SK-N-SH (cell line): ENCODE measurements around the gene APC. TPM values are rescaled to one million over a fixed set of nuclear protein-coding genes. Genes with fewer than 3 reads are reported as not detected.

Experiments used
- CTCF ChIA-PET: fragments of 300-600, 350-600 bp; formaldehyde crosslinking; extraction: SDS; loops from one replicate; lab custom pipeline; 2021; lab: Yijun Ruan, JAX
- POLR2A ChIA-PET: fragments of 350-600 bp; sonication (Branson Sonifier 250); formaldehyde crosslinking; extraction: SDS; loops from one replicate; lab custom pipeline; 2020; ENCODE audit warnings: antibody characterized with exemption, inconsistent platforms; lab: Yijun Ruan, JAX
- DNase-seq: peaks from one replicate; pipeline ENCODE4 v3.0.0; 2012
- H2AFZ ChIP-seq: fragments of 200-600 bp; sonication (generic); 2 replicates; pipeline ENCODE4 v1.8.1; 2016; ENCODE audit warnings: antibody characterized with exemption, mild to moderate bottlenecking, low read depth
- H3F3A ChIP-seq: fragments of 200-600 bp; sonication (generic); replicated peaks from 2 replicates; pipeline ENCODE3; 2016; ENCODE audit warnings: antibody characterized with exemption, mild to moderate bottlenecking; ENCODE audit not compliant: insufficient read depth
- H3K27ac ChIP-seq, 2 experiments: fragments of 200-500 bp in 1 of 2; fragments of 200-600 bp in 1 of 2; sonication (Bioruptor generic) in 1 of 2; sonication (generic), shearing (Covaris generic) in 1 of 2; 2 replicates each; pipeline versions ENCODE4 v1.5.1 to v1.6.1; 2014 to 2016; ENCODE audit warnings: low read depth in 2 of 2, inconsistent platforms in 1 of 2, low read length in 1 of 2, mild to moderate bottlenecking in 1 of 2, mixed read lengths in 1 of 2
- H3K27me3 ChIP-seq: fragments of 200-600 bp; sonication (generic), shearing (Covaris generic); 2 replicates; pipeline ENCODE4 v1.6.1; 2016; ENCODE audit warnings: mixed run types; ENCODE audit not compliant: insufficient read depth
- H3K36me3 ChIP-seq, 2 experiments: fragments of 200-500 bp in 1 of 2; fragments of 200-600 bp in 1 of 2; sonication (Bioruptor generic) in 1 of 2; sonication (generic) in 1 of 2; replicated peaks in 1 of 2; 2 replicates each; pipeline versions ENCODE3 to v1.5.1; 2014 to 2016; ENCODE audit warnings: low read length in 1 of 2, mild to moderate bottlenecking in 1 of 2; ENCODE audit not compliant: insufficient read depth in 2 of 2, control insufficient read depth in 1 of 2
- H3K4me1 ChIP-seq, 2 experiments: fragments of 200-500 bp in 1 of 2; fragments of 200-600 bp in 1 of 2; sonication (Bioruptor generic) in 1 of 2; sonication (generic), shearing (Covaris generic) in 1 of 2; 2 replicates each; pipeline versions ENCODE4 v1.5.1 to v1.6.1; 2014 to 2016; ENCODE audit warnings: low read depth in 1 of 2, low read length in 1 of 2, mixed run types in 1 of 2; ENCODE audit not compliant: insufficient read depth in 2 of 2, control insufficient read depth in 1 of 2
- H3K4me2 ChIP-seq: fragments of 200-600 bp; sonication (generic), shearing (Covaris generic); 2 replicates; pipeline ENCODE4 v1.6.1; 2017; ENCODE audit warnings: mixed run types
- H3K4me3 ChIP-seq, 2 experiments: fragments of 200-500 bp in 1 of 2; fragments of 200-600 bp in 1 of 2; sonication (Bioruptor generic) in 1 of 2; sonication (generic), shearing (Covaris generic) in 1 of 2; 2 replicates each; pipeline versions ENCODE4 v1.5.1 to v1.8.1; 2014 to 2016; ENCODE audit warnings: low read depth in 2 of 2, inconsistent platforms in 1 of 2, low read length in 1 of 2, mild to moderate bottlenecking in 1 of 2, mixed read lengths in 1 of 2, moderate library complexity in 1 of 2
- H3K79me2 ChIP-seq: fragments of 200-600 bp; sonication (generic); 2 replicates; pipeline ENCODE4 v1.8.1; 2017; ENCODE audit warnings: mild to moderate bottlenecking; ENCODE audit not compliant: insufficient read depth
- H3K9ac ChIP-seq: fragments of 200-600 bp; sonication (generic); 2 replicates; pipeline ENCODE4 v1.6.1; 2017; ENCODE audit warnings: mixed run types
- H3K9me2 ChIP-seq: fragments of 200-600 bp; sonication (generic); 2 replicates; pipeline ENCODE4 v1.6.1; 2017; ENCODE audit warnings: mixed run types
- H3K9me3 ChIP-seq: fragments of 200-600 bp; sonication (generic); 2 replicates; pipeline ENCODE4 v1.6.1; 2017; ENCODE audit warnings: mixed run types, mild to moderate bottlenecking, moderate library complexity
- H4K20me1 ChIP-seq: fragments of 200-600 bp; sonication (generic); 2 replicates; pipeline ENCODE4 v1.6.1; 2017; ENCODE audit warnings: mild to moderate bottlenecking, mixed run types; ENCODE audit not compliant: insufficient read depth
- ELF1 ChIP-seq: IDR thresholded peaks from 2 replicates; pipeline ENCODE4 v1.4.0; 2012
- EZH2phosphoT487 ChIP-seq: fragments of 200-600 bp; sonication (generic); IDR thresholded peaks from 2 replicates; pipeline ENCODE4 v1.6.1; 2017; ENCODE audit warnings: low read depth, mixed run types, mild to moderate bottlenecking, antibody characterized with exemption, moderate library complexity, borderline replicate concordance
- FOSL2 ChIP-seq: IDR thresholded peaks from 2 replicates; pipeline ENCODE4 v1.4.0; 2012; ENCODE audit warnings: low read depth, mild to moderate bottlenecking, moderate library complexity, borderline replicate concordance
- FOXM1 ChIP-seq: IDR thresholded peaks from 2 replicates; pipeline ENCODE4 v1.4.0; 2012; ENCODE audit warnings: low read depth, mild to moderate bottlenecking
- GATA2 ChIP-seq: sonication (generic); formaldehyde crosslinking; IDR thresholded peaks from 2 replicates; pipeline ENCODE4 v1.5.0; 2020; ENCODE audit warnings: mild to moderate bottlenecking, missing genetic modification reagents
- IRF3 ChIP-seq: fragments of 150-350 bp; IDR thresholded peaks from 2 replicates; pipeline ENCODE4 v1.6.1; 2016; ENCODE audit warnings: mild to moderate bottlenecking, low read depth, low read length
- JUND ChIP-seq: IDR thresholded peaks from 2 replicates; pipeline ENCODE4 v1.4.0; 2012
- MAX ChIP-seq: IDR thresholded peaks from 2 replicates; pipeline ENCODE4 v1.4.0; 2012; ENCODE audit warnings: low read depth
- MXI1 ChIP-seq: IDR thresholded peaks from 2 replicates; pipeline ENCODE4 v1.6.1; 2012; ENCODE audit warnings: mild to moderate bottlenecking, low read depth, low read length, improper control_type of control experiment
- NRF1 ChIP-seq: IDR thresholded peaks from 2 replicates; pipeline ENCODE4 v1.6.1; 2012; ENCODE audit warnings: low read depth, mild to moderate bottlenecking, low read length
- REST ChIP-seq: IDR thresholded peaks from 2 replicates; pipeline ENCODE4 v1.6.1; 2012; ENCODE audit warnings: mild to moderate bottlenecking, low read depth, low read length, moderate library complexity
- TCF12 ChIP-seq: IDR thresholded peaks from 2 replicates; pipeline ENCODE4 v1.4.0; 2012
- TEAD4 ChIP-seq: IDR thresholded peaks from 2 replicates; pipeline ENCODE4 v1.4.0; 2012; ENCODE audit warnings: mild to moderate bottlenecking, borderline replicate concordance; ENCODE audit not compliant: insufficient read depth
- ZBTB33 ChIP-seq: IDR thresholded peaks from 2 replicates; pipeline ENCODE4 v1.4.0; 2012; ENCODE audit warnings: low read depth, borderline replicate concordance
- WGBS: methylation state at CpG from one replicate; pipeline ENCODE4 v1.1.6; 2017; ENCODE audit warnings: low lambda C conversion rate; 5-methylcytosine and 5-hydroxymethylcytosine counted together
- polyA plus RNA-seq, 3 experiments: library from polyadenylated mRNA; depleted of rRNA; stranded (reverse); fragments of >200 nt; gene quantifications; 2 replicates each; pipeline ENCODE4 v1.2.3, GENCODE V29; 2012

Gene APC
- polyA plus RNA-seq, 1 of the 3 experiments (the other 2 are of a cell fraction): 5.1 TPM

- Histone ChIP-seq H3K4me3 (no peak overlapping the region), H3K9me3 (no peaks in the 10 kb centered on the region), H3K79me2 (peaks cover 69% of the 10 kb centered on the region), H3K4me1 (peaks cover 0 to under 1% of the 10 kb centered on the region in 2 experiments; a peak in 1 of 4 replicates), H4K20me1 (no peaks in the 10 kb centered on the region)
- no peak for TF ChIP-seq ELF1
- TF ChIP-seq ZBTB33: no peak
- no peak for TF ChIP-seq EZH2phosphoT487
- no peak for TF ChIP-seq MXI1
- no peak for TF ChIP-seq TCF12
- no peak for TF ChIP-seq NRF1
- no peak for TF ChIP-seq GATA2
- no peak for TF ChIP-seq REST
- TF ChIP-seq IRF3: no peak
- TF ChIP-seq FOXM1: no peak
- TF ChIP-seq TEAD4: no peak
- no peak for TF ChIP-seq FOSL2
- TF ChIP-seq MAX: no peak
- no peak for TF ChIP-seq JUND
- TF ChIP-seq, all 33 proteins: peak for 0
- H3F3A ChIP-seq: no peaks in the 10 kb centered on the region
- no peaks in the 10 kb centered on the region for H3K36me3 ChIP-seq
- H3K9ac ChIP-seq: no peak overlapping the region
- DNase-seq: no peak
- H3K27ac ChIP-seq: no peak overlapping the region
- WGBS: 76% methylated on average over 1 of the region's 1 CpG
- no peak overlapping the region for H3K4me2 ChIP-seq
- CTCF ChIA-PET: interaction anchor here (1.7 kb wide), 1 partner anchor 8 kb away, joined by 3 read pairs; no protein-coding TSS in a partner anchor
- no peak overlapping the region for H2AFZ ChIP-seq
- POLR2A ChIA-PET: no interaction called here
- no peaks in the 10 kb centered on the region for H3K9me2 ChIP-seq
- no peaks in the 10 kb centered on the region for H3K27me3 ChIP-seq
These were observed 8.1 kb upstream of the APC start for GRCh38 chr5:112729630-112730029.
